Measurements from ENCODE around the gene PTOV1.

The PTOV1 gene

DNA sequence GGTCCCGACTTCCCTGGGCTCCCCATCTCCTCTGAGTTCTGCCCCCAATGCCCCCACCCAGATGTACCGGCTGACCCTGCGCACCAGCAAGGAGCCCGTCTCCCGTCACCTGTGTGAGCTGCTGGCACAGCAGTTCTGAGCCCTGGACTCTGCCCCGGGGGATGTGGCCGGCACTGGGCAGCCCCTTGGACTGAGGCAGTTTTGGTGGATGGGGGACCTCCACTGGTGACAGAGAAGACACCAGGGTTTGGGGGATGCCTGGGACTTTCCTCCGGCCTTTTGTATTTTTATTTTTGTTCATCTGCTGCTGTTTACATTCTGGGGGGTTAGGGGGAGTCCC is 44.4 kb upstream of the PTOV1 start:
- DNase-seq (ENCODE audit: low read depth): no peak
- H3K4me3 ChIP-seq (ENCODE audit: low read length): no peak overlapping the region
- TF ChIP-seq, protein P1, sequence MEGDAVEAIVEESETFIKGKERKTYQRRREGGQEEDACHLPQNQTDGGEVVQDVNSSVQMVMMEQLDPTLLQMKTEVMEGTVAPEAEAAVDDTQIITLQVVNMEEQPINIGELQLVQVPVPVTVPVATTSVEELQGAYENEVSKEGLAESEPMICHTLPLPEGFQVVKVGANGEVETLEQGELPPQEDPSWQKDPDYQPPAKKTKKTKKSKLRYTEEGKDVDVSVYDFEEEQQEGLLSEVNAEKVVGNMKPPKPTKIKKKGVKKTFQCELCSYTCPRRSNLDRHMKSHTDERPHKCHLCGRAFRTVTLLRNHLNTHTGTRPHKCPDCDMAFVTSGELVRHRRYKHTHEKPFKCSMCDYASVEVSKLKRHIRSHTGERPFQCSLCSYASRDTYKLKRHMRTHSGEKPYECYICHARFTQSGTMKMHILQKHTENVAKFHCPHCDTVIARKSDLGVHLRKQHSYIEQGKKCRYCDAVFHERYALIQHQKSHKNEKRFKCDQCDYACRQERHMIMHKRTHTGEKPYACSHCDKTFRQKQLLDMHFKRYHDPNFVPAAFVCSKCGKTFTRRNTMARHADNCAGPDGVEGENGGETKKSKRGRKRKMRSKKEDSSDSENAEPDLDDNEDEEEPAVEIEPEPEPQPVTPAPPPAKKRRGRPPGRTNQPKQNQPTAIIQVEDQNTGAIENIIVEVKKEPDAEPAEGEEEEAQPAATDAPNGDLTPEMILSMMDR (conservative IDR thresholded peaks at IDR 0.05; ENCODE audit: low read length): no peak

DNA sequence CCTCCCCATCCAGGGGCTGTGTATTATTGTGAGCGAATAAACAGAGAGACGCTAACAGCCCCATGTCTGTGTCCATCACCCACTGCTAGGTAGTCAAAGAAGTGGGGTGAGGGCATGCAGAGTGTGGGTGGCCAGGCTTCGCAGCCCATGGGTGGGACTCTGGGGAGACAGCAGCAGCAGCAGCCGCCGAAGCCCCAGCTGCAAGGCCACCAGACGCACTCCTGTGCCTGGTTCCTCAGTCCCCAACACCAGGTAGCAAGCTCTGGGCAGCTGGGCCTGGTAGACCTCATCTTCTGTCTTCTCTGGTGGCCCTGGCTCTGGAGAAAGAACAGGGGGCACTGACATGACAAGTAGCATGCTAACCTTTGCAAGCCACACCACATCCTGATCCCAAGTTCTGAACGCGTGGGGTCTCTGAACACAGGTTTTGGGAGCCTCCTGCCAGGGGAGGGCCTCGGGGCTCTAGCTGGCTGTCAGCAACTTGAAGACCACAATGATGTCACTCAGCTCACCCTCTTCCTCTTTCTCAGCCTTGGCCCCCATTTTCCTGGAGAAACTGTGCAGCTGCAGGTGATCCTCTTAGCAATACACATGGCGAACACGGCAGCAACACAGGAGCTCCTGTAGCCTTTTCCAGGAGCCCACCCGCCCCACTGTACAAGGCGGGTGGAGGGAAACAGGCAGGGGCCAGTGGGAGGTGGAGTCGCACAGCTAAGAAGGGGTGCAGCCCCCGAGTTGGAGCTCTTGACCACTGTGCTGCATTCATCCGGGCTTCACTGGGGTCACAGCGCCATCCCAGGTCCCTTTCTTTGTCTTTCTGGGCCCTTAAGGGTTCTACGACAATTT is 43.7 kb upstream of the PTOV1 start:
- no peak for DNase-seq (ENCODE audit: low read depth)
- TF ChIP-seq, protein P1 (conservative IDR thresholded peaks at IDR 0.05; ENCODE audit: low read length): no peak
- H3K4me3 ChIP-seq (ENCODE audit: low read length): no peak overlapping the region

DNA sequence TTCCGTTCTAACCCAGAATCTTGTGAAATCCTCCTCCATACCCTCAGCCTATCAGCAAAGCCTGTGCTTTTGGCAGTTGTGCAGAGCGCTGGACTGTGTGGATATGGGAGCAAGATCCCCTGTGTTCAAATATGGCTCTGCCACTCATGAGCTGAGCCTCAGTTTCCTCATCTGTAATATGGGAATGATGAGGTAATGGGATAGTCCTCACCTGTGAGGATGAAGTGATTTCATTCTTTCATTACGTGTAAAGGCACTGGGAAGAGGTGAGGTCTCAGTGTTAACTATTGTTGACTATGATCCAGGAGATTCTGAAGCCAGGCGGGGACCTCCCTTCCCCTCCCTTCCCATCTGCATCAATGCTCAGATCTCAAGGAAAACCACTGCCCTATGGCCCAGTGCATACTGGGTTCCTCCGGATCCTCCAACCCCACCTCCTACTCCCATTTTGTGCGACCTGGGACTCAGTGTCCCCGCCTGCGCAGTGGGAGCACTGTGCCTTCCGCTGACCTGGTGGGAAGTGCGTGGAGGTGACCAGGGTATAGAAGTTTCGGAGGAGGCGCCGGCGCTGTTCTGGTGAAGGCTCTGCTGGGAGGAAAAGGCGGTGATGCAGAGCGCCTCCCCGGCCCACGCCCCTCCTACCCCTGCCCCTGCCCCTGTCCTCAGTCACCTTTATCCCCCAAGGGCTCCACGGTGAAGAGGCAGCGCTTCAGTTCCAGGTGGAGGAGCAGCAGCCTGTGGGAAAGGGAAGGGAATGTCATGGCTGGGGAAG is 42.9 kb upstream of the PTOV1 start:
- TF ChIP-seq, protein P1 (conservative IDR thresholded peaks at IDR 0.05; ENCODE audit: low read length): no peak
- H3K4me3 ChIP-seq (ENCODE audit: low read length): no peak overlapping the region; the same call in 1 of the 2 replicates
- DNase-seq (ENCODE audit: low read depth): no peak

DNA sequence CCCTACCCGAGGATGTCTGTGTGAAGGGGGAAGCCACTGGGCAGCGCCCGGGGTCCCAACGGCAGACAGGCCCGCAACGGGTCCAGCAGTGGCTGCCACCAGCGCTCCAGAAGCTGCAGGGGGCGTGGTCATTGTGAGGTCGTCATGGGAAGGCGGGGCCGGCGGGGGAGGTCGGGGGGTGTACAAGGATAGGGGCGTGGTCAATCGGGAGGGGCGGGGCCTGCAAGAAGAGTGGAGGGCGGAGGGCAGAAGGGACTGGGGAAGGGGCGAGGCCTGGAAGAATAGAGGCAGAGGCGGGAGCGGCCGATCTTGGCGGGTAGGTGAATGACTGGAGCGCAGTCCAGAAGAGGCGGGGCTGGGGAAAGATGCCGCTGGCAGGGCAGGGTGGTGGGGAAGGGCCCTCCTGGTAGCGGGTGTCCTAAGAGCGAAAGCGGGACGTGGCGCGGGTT is 42.2 kb upstream of the PTOV1 start:
- DNase-seq (ENCODE audit: low read depth): peak; percentile 80
- peak overlapping the region; percentile 84 for H3K4me3 ChIP-seq (ENCODE audit: low read length)
- TF ChIP-seq, protein P1 (conservative IDR thresholded peaks at IDR 0.05; ENCODE audit: low read length): no peak

DNA sequence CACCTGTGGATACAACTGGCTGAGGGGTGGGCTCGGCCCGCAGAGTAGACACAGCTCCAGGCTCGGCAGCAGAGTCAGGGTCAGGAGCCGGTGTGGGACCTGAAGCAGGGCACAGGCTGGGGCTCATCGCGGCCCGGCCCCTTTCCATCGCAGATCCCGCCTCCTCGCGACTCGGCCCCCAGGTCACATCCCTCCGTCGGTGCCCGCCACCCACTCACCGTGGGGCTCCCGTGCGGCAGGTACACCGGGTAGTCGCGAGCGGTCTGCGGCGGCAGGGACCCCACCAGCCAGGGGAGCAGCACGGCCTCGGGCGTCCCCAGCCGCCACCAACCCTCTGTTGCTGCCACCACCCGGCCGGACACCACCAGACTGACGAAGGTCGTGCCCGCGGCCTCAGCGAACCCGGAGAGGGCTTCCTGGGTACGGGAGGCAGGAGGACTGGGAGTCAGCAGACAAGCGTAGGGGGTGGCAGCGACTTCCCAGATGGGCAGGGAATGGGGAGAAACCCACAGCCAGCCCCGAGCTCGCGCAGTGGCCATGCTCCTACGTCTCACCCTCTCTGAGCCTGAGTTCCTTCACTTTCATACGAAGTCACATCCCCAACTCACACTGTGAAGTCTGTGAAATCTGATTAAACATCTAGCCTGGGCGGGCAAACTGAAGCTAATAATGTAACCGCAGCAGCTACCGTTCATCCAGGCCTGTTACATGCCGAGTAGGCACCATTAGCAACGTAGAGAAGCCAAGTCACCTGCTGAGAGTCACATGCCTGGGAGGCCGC is 41.6 kb upstream of the PTOV1 start:
- DNase-seq (ENCODE audit: low read depth): peak; percentile 36
- TF ChIP-seq, protein P1 (conservative IDR thresholded peaks at IDR 0.05; ENCODE audit: low read length): no peak; the same call in 1 of the 2 replicates
- H3K4me3 ChIP-seq (ENCODE audit: low read length): peak overlapping the region; percentile 84

DNA sequence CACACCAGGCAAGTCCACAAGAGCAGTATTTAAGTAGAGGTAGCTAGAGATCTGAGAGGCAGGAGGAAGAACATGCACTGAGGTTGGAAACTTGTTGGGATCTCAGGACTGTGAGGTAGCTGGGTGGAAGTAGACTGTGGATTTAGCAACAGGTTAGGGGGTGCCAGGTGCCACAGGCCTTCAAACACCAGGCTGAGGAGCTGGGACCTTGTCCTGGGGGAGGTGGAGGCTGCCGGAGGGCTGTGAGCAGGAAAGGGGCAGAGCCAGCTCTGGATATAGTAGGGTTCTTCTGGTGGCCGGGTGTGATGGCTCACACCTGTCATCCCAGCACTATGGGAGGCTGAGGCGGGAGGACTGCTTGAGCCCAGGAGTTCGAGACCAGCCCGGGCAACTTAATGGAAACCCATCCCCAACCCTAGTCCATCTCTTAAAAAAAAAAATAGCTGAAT is 41.0 kb upstream of the PTOV1 start:
- H3K4me3 ChIP-seq (ENCODE audit: low read length): peak overlapping the region; percentile 84
- TF ChIP-seq, protein P1 (conservative IDR thresholded peaks at IDR 0.05; ENCODE audit: low read length): no peak
- DNase-seq (ENCODE audit: low read depth): no peak
